ENCODE results near the gene SEMA4G. TPM values are rescaled to one million over a fixed set of nuclear protein-coding genes. Genes with fewer than 3 reads are reported as not detected.
A peak's percentile ranks its signal among the peaks of the same experiment; 100 is the strongest.

Gene SEMA4G
- total and polyA plus RNA-seq, 2 of the 13 experiments (the other 11 are each of a cell fraction or from before 2014, with no cell fraction given), result 46.2 to 207 TPM

- TF ChIP-seq, protein P1, sequence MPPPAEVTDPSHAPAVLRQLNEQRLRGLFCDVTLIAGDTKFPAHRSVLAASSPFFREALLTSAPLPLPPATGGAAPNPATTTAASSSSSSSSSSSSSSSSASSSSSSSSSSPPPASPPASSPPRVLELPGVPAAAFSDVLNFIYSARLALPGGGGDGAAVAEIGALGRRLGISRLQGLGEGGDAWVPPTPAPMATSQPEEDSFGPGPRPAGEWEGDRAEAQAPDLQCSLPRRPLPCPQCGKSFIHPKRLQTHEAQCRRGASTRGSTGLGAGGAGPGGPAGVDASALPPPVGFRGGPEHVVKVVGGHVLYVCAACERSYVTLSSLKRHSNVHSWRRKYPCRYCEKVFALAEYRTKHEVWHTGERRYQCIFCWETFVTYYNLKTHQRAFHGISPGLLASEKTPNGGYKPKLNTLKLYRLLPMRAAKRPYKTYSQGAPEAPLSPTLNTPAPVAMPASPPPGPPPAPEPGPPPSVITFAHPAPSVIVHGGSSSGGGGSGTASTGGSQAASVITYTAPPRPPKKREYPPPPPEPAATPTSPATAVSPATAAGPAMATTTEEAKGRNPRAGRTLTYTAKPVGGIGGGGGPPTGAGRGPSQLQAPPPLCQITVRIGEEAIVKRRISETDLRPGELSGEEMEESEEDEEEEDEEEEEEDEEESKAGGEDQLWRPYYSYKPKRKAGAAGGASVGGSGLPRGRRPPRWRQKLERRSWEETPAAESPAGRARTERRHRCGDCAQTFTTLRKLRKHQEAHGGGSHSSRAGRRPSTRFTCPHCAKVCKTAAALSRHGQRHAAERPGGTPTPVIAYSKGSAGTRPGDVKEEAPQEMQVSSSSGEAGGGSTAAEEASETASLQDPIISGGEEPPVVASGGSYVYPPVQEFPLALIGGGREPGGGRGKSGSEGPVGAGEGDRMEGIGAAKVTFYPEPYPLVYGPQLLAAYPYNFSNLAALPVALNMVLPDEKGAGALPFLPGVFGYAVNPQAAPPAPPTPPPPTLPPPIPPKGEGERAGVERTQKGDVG (CRISPR knock-in tag; IDR thresholded peaks at IDR 0.05; ENCODE audit: borderline replicate concordance), result no peak
- TF ChIP-seq RBM39 (IDR thresholded peaks at IDR 0.05; ENCODE audit: low read depth, low read length, poor library complexity, severe bottlenecking) (peak; percentile 70), ZNF558 (CRISPR knock-in tag; IDR thresholded peaks at IDR 0.05; ENCODE audit: borderline replicate concordance) (peak; percentile 66; the same call in 1 of the 2 replicates), REST (IDR thresholded peaks at IDR 0.05; ENCODE audit: borderline replicate concordance in 1 of 2, low read depth in 1 of 2, low read length in 2 of 2) (peak in 1 of 2 experiments; percentile 6; a peak in 1 of 4 replicates), ZMYM3 (CRISPR knock-in tag; IDR thresholded peaks at IDR 0.05) (peak; percentile 81), ZMYM4 (CRISPR knock-in tag; IDR thresholded peaks at IDR 0.05) (peak; percentile 53; the same call in 1 of the 2 replicates), ZFP37 (CRISPR knock-in tag; IDR thresholded peaks at IDR 0.05; ENCODE audit: borderline replicate concordance) (0 out of 2 replicates have a peak, but pooled peaks have one; percentile 22), CCDC6 (CRISPR knock-in tag; IDR thresholded peaks at IDR 0.05) (peak; percentile 24; the same call in 1 of the 2 replicates), POLR2AphosphoS5 (IDR thresholded peaks at IDR 0.05; ENCODE audit: low read depth, low read length) (peak; percentile 56; the same call in 1 of the 2 replicates), STAG1 (CRISPR knock-in tag; IDR thresholded peaks at IDR 0.05) (peak; percentile 43), NRL (CRISPR knock-in tag; IDR thresholded peaks at IDR 0.05; ENCODE audit: borderline replicate concordance) (0 out of 2 replicates have a peak, but pooled peaks have one; percentile 14), PHF20 (CRISPR knock-in tag; IDR thresholded peaks at IDR 0.05) (peak; percentile 44)
- TF ChIP-seq, protein P2, sequence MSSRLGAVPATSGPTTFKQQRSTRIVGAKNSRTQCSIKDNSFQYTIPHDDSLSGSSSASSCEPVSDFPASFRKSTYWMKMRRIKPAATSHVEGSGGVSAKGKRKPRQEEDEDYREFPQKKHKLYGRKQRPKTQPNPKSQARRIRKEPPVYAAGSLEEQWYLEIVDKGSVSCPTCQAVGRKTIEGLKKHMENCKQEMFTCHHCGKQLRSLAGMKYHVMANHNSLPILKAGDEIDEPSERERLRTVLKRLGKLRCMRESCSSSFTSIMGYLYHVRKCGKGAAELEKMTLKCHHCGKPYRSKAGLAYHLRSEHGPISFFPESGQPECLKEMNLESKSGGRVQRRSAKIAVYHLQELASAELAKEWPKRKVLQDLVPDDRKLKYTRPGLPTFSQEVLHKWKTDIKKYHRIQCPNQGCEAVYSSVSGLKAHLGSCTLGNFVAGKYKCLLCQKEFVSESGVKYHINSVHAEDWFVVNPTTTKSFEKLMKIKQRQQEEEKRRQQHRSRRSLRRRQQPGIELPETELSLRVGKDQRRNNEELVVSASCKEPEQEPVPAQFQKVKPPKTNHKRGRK (CRISPR knock-in tag; IDR thresholded peaks at IDR 0.05), result no peak
These were observed at the start of gene SEMA4G (continued) for GRCh38 chr10:100969187-100970075.
